Islet of Langerhans (tissue), 1 donor: ENCODE measurements around the gene CREBRF.

Experiments
- FAIRE-seq: peaks from one replicate; lab custom pipeline; 2011; peaks lifted over from hg19 to GRCh38; lab: Jason Lieb, UNC

Gene CREBRF

DNA sequence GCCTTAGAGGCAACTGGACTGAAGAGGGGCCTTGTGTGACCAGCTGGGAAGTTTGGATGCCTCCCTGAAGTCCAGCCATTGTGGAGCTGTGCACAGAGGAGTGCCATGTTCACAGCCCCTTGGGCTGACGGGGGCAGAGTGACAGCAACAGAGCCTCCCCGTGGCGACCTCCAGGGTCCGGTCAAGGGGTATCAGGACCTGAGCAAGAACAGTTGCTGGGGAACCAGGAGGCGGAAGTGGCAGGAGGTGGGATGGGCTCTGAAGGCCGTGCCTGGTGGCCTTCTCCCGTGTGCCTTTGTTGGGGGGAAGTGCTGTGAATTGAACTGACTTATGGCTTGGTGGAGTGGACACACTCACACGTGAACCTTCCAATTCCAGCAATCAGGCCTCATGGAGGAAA is 102.2 kb downstream of the CREBRF start:
- FAIRE-seq: no peak

DNA sequence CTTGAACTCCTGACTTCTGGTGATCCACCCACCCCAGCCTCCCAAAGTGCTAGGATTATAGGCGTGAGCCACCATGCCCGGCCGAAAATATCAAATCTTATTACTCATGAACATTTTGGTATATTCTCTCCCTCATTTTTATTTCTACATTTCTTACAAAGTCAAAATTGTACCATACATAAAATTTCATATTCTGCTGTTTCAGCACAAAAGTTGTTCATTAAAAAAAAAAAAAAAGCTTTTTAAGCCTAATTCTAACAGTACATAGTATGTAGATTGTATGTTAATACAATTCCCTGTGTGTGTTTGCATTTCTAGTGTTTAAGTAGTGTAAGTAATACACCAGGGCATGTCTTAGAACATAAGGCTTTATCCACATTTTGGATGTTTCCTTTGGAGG is 103.1 kb downstream of the CREBRF start:
- no peak for FAIRE-seq

DNA sequence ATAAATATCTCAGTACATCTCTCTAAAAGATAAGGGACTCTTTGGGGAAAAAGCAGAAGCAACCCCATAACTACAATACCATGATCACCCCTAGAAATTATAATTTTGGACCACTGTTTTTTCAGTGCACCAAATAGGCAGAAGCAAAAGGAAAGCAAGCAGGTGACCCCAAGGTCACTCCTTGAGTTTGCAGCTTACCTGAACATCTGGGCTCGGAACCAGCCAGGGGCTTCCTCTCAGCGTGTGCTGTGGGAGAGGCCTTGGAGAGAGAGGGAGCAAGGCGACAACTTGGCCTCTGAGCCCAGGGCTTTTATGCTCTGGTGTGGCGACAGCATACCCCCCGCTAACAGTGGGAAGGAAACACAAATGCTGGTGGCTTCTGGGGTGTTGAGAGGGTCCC is 105.0 kb downstream of the CREBRF start:
- FAIRE-seq: no peak

DNA sequence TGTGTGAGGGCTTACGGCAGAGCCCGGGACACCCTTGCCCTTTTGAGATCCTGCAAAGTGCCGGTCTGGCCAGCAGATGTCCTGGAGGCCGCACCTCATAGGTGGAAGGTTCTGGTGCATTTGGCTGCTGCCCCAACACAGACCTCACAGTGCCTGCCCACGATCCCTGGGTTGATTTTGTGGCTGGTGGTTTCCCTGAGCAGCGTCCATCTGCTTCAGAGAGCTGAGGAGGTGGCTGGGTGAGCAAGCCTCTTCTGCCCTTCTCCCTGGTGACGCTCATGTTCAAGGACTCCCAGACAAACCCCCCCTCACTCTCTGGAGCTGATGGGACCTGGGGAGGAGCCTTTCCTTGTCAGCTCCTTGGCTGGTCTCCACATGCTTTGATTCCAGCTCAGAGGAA is 107.1 kb downstream of the CREBRF start:
- no peak for FAIRE-seq

DNA sequence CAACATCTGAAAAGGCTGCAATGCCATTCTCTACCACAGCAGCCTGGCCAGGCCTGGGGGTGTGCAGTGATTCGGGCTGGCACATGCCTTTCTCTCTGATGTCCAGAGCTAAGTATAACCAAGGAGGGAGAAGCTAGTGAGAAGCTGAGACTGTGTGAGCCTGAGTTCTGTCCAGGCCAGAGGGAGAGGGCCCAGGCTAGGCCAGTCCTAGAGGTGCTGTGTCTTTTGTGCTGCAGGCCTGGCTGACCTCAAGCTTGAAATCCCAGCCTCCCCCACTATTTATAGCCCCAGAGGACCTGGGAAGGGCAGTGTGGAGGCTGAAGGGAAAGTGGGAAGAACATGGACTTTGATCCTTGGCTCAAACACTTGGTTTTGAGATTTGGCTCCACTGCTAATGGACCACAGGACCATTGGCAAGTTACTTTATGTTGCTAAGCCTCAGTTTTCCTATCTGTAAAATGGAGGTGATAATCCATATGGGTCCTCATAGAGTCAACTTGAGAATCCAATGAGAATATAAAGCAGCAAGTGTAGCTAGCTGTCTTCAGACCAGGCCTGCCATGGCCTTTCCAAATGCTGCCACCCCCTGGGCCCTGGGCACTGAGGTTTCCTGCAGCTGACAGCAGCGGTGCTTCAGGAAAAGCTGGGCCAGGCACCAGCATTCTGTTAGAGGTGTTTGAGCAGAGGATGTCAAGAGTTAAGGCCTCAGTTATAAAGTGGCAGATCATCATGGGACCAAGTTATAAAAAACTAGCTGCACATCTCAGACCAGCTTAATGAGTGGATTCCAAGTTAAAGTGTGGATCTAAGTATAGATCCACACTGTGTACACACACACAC is 109.2 kb downstream of the CREBRF start:
- no peak for FAIRE-seq

DNA sequence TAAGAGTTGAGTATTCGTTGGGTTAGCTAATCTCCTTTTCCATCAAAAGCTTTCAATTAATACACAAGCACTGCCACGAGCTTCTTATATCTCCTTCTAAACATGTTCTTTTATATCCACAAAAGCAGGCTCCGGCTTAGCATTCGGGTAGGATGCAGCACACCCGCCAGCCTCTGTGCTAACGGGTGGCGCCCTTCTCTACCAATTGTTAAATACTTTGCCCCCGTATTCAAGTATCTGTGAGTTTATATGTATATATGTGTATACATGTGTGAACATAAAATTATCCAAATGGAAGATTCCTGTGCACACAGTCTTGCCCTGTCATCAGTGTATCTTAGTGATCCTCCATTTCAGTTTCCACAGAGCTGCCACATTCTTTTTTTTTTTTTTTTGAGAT is 116.0 kb downstream of the CREBRF start:
- no peak for FAIRE-seq

DNA sequence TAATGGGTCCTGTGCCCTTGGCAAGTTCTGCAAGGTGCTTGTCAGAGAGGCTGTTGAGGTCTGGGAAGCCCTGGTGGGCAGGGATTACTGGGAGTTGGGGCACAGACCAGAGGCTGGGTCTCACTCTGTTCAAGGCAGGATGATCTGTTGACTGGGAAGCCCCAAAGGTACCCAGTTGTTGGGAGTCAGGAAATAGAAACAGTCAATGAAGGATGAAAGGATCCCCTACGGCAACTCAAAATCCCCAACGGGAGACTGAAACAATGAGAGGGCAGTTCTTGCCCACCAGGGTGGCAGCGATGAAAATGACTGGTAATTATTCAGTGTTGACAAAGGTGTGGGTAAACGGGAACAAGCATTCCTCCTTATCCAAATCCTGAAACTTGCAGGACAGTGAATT is 119.4 kb downstream of the CREBRF start:
- FAIRE-seq: no peak

DNA sequence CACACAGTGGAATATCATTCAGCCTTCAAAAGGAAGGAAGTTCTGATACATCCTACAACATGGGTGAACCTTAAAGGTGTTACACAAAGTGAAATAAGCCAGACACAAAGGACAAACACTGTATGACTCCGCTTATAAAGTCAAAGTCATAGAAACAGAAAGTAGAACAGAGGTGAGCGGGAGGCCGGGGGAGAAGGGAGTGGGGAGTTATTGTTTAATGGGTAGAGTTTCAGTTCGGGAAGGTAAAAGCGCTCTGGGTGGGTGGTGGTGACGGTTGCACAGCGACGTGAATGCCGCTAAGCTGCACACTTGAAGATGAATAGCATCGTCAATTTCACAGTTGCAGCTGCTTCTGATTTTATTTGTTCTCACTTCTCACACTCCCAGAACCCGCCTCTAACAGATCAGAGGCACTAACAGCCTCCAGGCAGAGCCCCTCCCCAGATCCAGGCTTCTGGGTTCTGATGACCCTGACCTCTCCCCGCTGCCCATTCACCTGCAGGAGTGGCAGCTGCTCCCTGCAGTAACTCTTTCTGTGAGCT is 122.3 kb downstream of the CREBRF start:
- no peak for FAIRE-seq

DNA sequence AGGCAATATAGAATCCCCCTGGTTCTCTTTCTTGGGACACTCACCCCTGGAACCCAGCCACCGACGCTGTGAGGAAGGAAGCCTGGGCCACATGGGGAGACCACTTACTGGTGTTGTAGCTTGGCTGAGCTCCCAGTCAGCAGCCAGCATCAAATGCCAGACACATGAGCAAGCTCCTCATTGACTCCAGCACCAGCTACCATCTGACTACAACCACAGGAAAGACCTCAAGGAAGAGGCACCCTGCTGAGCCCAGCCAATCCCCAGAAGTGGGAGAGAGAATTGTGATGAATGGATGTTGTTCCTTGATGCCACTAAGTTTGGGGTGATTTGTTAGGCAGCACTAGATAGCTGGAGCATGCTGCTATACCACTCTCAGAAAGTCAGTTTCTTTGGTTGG is 124.2 kb downstream of the CREBRF start:
- no peak for FAIRE-seq

DNA sequence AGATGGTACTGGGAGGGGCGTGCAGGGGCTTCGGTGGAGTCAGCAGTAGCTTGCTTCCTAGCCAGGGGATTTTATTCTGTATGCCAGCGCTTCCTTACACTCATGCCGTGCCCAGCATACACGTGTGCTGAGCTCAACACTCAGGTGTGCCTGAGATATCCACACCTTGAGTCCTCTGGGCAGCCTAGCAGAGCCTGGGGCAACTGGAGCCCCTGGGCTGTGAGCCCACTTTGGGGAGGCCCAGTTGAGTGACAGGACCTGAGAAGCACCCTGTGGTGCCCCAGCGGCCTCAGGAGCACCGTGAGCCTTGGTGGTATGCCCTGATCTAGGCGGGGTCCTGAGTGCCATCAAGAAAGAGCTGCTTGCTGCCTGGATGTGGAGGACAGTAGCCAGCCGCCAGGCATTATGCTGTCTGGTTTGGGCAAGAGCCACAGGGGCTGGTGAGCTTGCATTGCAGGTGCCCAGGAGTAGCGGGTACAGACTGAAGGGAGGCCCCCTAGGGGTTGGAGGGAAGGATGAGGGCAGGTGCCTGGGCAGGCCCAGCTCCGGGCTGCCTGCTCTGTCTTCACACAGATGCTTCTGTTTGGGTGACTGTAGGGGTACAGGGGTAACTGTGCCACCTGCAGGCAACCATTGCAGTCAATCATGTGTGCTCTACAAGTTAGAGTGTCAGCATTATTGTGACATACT is 131.0 kb downstream of the CREBRF start:
- FAIRE-seq: no peak

DNA sequence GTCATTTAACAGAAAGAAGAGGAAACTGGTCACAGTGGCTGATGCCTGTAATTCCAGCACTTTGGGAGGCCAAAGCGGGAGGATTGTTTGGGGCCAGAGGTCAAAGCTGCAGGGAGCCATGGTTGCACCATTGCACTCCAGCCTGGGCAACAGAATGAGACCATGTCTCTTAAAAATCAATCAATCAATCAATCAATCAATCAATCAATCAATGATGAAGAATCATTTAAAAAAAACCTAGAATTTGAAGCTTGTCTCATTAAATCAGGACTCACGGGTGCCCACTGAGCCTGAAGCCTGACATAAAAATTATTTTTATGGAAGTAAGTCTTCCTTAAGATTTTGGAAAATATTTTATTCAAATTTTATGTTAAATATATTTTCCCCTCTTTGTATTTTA is 132.1 kb downstream of the CREBRF start:
- no peak for FAIRE-seq
